ENCODE data around the gene JADE1. TPM values are rescaled to one million over a fixed set of nuclear protein-coding genes. Genes with fewer than 3 reads are reported as not detected.

Gene JADE1
- total and polyA plus RNA-seq, 4 donors: 5.0 to 17.6 (median 10.5) TPM

GRCh38 chr4:128803783-128804182 lies 5.7 kb upstream of the JADE1 start:
- Histone ChIP-seq H3K9me3 (ENCODE audit: control insufficient read depth in 4 of 4, low read length in 3 of 4) (no peaks in the 10 kb centered on the region), H3K4me3 (ENCODE audit: low read depth in 1 of 3, low read length in 3 of 3) (no peak overlapping the region), H3K27me3 (ENCODE audit: control insufficient read depth in 4 of 4, insufficient read depth in 4 of 4, low read length in 3 of 4) (no peaks in the 10 kb centered on the region), H3K9ac (ENCODE audit: low read depth in 1 of 2, low read length in 2 of 2) (no peak overlapping the region), H3K27ac (ENCODE audit: low read depth in 1 of 2, low read length in 2 of 2) (no peak overlapping the region), H3K4me1 (ENCODE audit: control insufficient read depth in 4 of 4, insufficient read depth in 4 of 4, low read length in 3 of 4) (peaks cover 0 to 1% (median 0%) of the 10 kb centered on the region in 4 donors), H3K36me3 (ENCODE audit: control insufficient read depth in 4 of 4, insufficient read depth in 3 of 4, low read depth in 1 of 4, low read length in 3 of 4) (no peaks in the 10 kb centered on the region)
- WGBS: 74% methylated on average over 2 of the region's 2 CpGs
- no peak for DNase-seq (ENCODE audit: low spot score)
- TF ChIP-seq ZBTB33 (IDR thresholded peaks at IDR 0.05): no peak
- TF ChIP-seq EGR1 (IDR thresholded peaks at IDR 0.05; ENCODE audit: low read depth in 2 of 2): no peak
- TF ChIP-seq HNF4G (IDR thresholded peaks at IDR 0.05): no peak
- TF ChIP-seq SP1 (IDR thresholded peaks at IDR 0.05): no peak
- TF ChIP-seq RXRA (IDR thresholded peaks at IDR 0.05): no peak
- TF ChIP-seq FOXA2 (IDR thresholded peaks at IDR 0.05): no peak
- no peak for TF ChIP-seq GABPA (IDR thresholded peaks at IDR 0.05 in 1 of 2, conservative IDR thresholded peaks at IDR 0.05 in 1 of 2)
- TF ChIP-seq MAX (IDR thresholded peaks at IDR 0.05): no peak
- TF ChIP-seq CTCF (IDR thresholded peaks at IDR 0.05; ENCODE audit: low read depth, low read length, missing input control): no peak
- no peak for TF ChIP-seq FOXA1 (IDR thresholded peaks at IDR 0.05)
- no peak for TF ChIP-seq TAF1 (conservative IDR thresholded peaks at IDR 0.05)
- no peak for TF ChIP-seq NR2F2 (IDR thresholded peaks at IDR 0.05)
- no peak for TF ChIP-seq RAD21 (IDR thresholded peaks at IDR 0.05)
- TF ChIP-seq YY1 (IDR thresholded peaks at IDR 0.05): no peak
- no peak for TF ChIP-seq ATF3 (IDR thresholded peaks at IDR 0.05)
- no peak for TF ChIP-seq REST (IDR thresholded peaks at IDR 0.05)
- TF ChIP-seq HNF4A (conservative IDR thresholded peaks at IDR 0.05): no peak
- TF ChIP-seq JUND (IDR thresholded peaks at IDR 0.05): no peak
